Glomerular visceral epithelial cell (primary cell): Measurements from ENCODE around the gene PDXK.
A peak's percentile ranks its signal among the peaks of the same experiment; 100 is the strongest.

Source experiments
- DNase-seq: peaks from one replicate; pipeline ENCODE4 v3.0.0-alpha.2; 2016; ENCODE audit errors: extremely low spot score

The PDXK gene

DNA sequence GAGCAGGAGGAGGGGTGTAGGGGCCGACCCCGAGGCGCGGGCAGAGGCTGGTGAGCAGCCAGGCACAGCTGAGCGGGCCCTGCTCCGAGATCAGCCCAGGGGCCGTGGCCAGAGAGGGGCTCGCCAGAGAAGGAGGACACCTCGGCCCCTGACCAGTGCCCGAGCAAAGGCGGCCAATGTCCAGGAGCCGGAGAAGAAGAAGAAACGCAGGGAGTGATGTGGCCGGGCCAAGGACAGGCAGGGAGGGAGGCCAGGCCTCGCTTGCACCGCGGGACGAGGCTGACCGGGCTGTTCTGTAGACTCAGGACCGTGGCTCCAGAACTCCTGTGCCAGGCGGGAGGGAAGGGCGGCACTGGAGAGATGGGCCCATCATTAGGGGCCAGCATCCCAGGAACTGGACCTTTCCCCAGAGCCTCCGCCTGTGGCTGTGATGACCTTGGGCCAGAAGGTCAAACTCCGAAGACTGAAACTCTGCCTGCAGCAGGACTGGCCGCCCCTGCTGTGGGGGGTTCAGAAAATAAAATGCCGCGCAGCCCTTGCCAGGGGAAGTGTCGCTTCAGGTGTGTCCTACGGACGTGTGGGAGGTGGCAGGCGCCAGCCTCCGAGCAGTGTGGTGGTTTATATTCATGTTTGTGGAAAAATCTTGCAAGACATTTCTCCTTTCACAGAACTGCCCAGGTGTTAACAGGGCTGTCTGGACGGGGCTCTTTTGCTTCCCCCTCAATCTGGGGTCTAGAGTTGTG lies 84.8 kb downstream of the PDXK start:
- no peak for DNase-seq

- DNase-seq: no peak
Observed at GRCh38 chr21:43805275-43805800, 86.4 kb downstream of the PDXK start.

GRCh38 chr21:43806017-43806710 lies 87.2 kb downstream of the PDXK start:
- no peak for DNase-seq

DNA sequence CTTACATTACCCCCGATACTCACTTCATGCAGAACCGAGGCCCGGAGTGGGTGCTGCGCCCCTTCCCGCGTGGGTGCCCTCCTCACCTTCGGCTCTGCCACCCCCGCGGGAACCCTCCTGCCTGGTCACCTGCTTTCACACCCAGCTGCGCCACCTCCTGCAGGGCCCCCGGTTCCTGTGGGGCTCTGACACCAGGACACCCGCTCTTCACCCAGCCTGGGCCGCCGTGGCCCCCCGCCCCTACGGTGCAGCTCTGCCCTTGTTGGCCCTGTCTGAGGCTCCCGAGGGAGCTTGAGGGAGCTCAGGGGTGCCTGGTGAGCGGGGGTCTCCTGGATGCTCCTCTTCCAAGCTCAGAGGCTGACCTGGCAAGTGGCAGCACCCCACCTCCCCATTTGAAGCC lies 89.4 kb downstream of the PDXK start:
- no peak for DNase-seq

- no peak for DNase-seq
Observed at GRCh38 chr21:43808832-43809251, 89.9 kb downstream of the PDXK start.

- DNase-seq: no peak
Observed at GRCh38 chr21:43809346-43809799, 90.4 kb downstream of the PDXK start.

- no peak for DNase-seq
Observed at GRCh38 chr21:43809853-43810504, 91.0 kb downstream of the PDXK start.

- DNase-seq: peak; percentile 76
Observed at GRCh38 chr21:43810505-43811261, 91.8 kb downstream of the PDXK start.

DNA sequence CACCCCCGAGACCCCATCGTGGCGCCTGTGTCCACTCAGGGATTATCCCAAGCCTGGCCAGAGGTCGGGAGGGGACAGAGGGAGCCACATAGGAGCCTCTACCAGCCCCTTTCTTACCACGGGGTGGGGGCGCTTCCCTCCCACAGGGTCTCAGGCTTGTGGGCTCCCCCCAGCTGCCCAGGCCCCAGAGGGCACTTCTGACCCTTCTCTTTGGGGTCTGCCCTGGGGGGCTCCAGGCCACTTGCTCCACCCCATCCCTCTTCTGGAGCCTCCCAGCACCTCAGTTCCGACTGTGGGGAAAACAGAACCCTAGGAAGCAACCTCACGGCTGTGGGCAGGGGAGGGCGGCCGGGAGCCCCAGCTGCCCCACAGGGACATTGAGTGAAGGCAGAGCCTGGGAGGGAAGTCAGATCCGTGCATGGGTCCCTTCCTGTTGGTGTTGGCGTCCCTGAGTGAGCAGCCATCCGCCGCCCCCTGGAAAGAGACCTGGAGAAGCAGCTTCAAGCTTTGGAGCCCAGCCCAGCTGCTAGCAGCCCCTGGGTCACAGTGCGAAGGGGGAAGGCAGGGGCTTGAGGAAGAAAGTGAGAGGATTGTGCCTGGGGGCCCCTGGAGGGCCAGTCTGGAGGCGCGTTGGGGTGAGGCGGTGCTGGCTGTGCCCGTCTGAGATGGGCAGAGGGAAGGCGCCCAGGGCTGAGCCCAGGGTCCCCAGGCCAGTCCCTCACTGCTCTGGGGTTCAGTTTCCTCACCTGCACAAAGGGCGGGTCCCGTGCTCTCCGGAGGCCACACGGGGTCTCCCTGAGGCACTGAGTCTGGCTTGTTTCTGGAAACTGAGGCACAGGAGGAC lies 92.6 kb downstream of the PDXK start:
- DNase-seq: no peak
